ENCODE data around the gene F10. TPM values are rescaled to one million over a fixed set of nuclear protein-coding genes. Genes with fewer than 3 reads are reported as not detected.
"Not testable (repeated sequence)": the region's sequence is repeated elsewhere in the genome, so short reads cannot be mapped to it uniquely, and the experiment has no call there.

Gene F10
- polyA plus RNA-seq (2012; ENCODE audit: missing spikeins): not detected

DNA sequence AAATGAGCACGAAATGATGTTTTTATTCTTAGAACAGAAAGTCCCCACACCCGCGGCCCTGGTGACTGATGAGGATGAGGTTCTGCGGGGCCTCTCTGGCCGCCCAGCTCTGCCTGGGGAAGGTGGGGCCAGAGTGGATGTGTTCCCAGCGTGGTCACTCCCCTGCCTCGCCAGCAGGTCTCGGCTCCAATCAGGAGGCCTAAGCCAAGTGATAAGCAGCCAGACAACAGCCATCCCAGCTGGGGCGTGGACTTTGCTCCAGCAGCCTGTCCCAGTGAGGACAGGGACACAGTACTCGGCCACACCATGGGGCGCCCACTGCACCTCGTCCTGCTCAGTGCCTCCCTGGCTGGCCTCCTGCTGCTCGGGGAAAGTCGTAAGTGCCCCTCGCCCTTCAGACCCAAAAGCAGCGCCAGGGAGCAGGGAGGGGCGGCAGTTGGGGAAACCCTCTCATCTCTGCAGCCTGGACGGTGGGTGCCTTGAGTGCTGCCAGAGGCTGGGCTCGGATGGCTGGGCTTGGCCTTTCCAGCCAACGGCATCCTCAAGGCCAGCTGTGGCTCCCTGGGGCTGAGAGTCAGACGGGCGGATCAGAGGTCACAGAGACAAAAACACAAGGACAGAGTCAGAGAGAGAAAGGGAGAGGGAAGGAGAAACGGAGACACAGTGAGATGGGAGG lies at the start of gene F10:
Gene F10 (plus strand): TSS at position 250 of the 676 bp plus-strand sequence. CDS start 57 bp downstream, at position 307.
- FAIRE-seq: no peak

DNA sequence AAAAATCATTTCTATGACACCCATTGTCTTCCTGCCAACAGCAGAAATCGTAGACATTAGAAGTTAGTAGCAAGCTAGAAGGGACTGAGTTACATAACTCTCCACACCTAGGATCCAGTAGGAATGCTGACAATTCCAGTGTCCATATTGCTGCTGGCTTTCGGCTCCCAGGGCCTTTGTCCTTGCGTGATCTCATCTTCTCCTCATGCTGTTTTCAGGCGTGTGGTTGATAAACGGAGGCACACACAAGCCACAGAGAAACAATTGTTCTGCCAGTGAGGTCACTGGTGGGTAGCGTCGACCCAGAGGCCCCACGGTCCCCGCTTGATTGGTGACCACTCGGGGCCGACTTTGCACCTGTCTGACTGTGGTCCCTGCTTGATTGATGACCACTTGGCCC lies 48.7 kb upstream of the F10 start:
- no peak for FAIRE-seq
- DNase-seq (ENCODE audit: insufficient read length): no peak
- TF ChIP-seq POLR2AphosphoS5 (IDR thresholded peaks at IDR 0.05; ENCODE audit: low read depth, low read length) (no peak), TAF1 (IDR thresholded peaks at IDR 0.05; ENCODE audit: borderline replicate concordance, low read depth, low read length) (no peak), POLR2A (IDR thresholded peaks at IDR 0.05; ENCODE audit: low read depth, low read length) (no peak)

More for the DNA sequence above, at the start of gene F10:
- no peak for TF ChIP-seq POLR2A (IDR thresholded peaks at IDR 0.05; ENCODE audit: low read depth, low read length)
- no peak for TF ChIP-seq POLR2AphosphoS5 (IDR thresholded peaks at IDR 0.05; ENCODE audit: low read depth, low read length)
- TF ChIP-seq TAF1 (IDR thresholded peaks at IDR 0.05; ENCODE audit: borderline replicate concordance, low read depth, low read length): no peak
- no peak for DNase-seq (ENCODE audit: insufficient read length)

GRCh38 chr13:113074401-113074800 lies 48.2 kb upstream of the F10 start:
- no peak for FAIRE-seq
- TF ChIP-seq TAF1 (IDR thresholded peaks at IDR 0.05; ENCODE audit: borderline replicate concordance, low read depth, low read length) (no peak), POLR2AphosphoS5 (IDR thresholded peaks at IDR 0.05; ENCODE audit: low read depth, low read length) (no peak), POLR2A (IDR thresholded peaks at IDR 0.05; ENCODE audit: low read depth, low read length) (no peak)
- no peak for DNase-seq (ENCODE audit: insufficient read length)

DNA sequence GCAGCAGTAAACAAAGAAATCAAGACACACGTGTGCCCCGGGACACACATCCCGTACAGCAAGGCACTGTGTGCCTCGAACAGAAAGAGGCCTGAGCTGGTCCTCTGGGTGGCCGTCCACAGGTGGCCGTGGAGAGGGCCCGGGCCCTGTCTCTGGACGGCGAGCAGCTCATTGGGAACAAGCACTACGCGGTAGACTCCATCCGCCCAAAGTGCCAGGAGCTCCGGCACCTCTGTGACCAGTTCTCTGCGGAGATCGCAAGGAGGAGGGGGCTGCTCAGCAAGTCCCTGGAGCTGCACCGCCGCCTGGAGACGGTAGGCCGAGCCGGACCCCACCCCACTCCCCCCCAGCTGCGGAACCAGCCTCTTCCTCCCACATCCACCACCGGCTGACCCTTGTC lies 47.7 kb upstream of the F10 start:
- FAIRE-seq (no peak), DNase-seq (ENCODE audit: insufficient read length) (no peak)
- no peak for TF ChIP-seq TAF1 (IDR thresholded peaks at IDR 0.05; ENCODE audit: borderline replicate concordance, low read depth, low read length)
- TF ChIP-seq POLR2AphosphoS5 (IDR thresholded peaks at IDR 0.05; ENCODE audit: low read depth, low read length): no peak
- TF ChIP-seq POLR2A (IDR thresholded peaks at IDR 0.05; ENCODE audit: low read depth, low read length): no peak

GRCh38 chr13:113075711-113076110 lies 46.9 kb upstream of the F10 start:
- DNase-seq (ENCODE audit: insufficient read length) (no peak), FAIRE-seq (no peak)
- TF ChIP-seq POLR2AphosphoS5 (IDR thresholded peaks at IDR 0.05; ENCODE audit: low read depth, low read length): no peak

GRCh38 chr13:113076681-113077401 lies 45.8 kb upstream of the F10 start:
- FAIRE-seq (no peak), DNase-seq (ENCODE audit: insufficient read length) (no peak)
- no peak for TF ChIP-seq POLR2A (IDR thresholded peaks at IDR 0.05; ENCODE audit: low read depth, low read length)
- no peak for TF ChIP-seq TAF1 (IDR thresholded peaks at IDR 0.05; ENCODE audit: borderline replicate concordance, low read depth, low read length)
- no peak for TF ChIP-seq POLR2AphosphoS5 (IDR thresholded peaks at IDR 0.05; ENCODE audit: low read depth, low read length)

DNA sequence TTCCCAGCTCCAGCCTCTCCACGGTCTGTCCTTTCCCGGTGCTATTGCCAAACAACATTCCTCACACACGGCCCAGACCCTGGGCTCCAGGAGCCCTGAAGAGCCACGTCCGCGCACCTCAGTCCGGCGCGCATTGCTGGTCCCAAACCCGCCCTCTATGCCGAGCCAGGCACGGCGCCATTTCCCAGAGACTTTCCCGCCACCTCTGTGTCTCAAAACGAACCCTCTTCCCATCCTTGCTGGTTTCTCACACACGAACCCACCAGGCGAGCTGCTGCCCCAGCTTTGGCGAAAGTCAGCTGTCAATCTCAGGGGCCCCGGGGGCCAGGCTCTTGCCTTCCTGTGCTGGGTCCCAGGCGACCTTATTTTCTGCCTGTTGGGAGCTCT lies 45.0 kb upstream of the F10 start:
- FAIRE-seq (no peak), DNase-seq (ENCODE audit: insufficient read length) (no peak)
- no peak for TF ChIP-seq POLR2A (IDR thresholded peaks at IDR 0.05; ENCODE audit: low read depth, low read length)
- no peak for TF ChIP-seq POLR2AphosphoS5 (IDR thresholded peaks at IDR 0.05; ENCODE audit: low read depth, low read length)
- TF ChIP-seq TAF1 (IDR thresholded peaks at IDR 0.05; ENCODE audit: borderline replicate concordance, low read depth, low read length): no peak

DNA sequence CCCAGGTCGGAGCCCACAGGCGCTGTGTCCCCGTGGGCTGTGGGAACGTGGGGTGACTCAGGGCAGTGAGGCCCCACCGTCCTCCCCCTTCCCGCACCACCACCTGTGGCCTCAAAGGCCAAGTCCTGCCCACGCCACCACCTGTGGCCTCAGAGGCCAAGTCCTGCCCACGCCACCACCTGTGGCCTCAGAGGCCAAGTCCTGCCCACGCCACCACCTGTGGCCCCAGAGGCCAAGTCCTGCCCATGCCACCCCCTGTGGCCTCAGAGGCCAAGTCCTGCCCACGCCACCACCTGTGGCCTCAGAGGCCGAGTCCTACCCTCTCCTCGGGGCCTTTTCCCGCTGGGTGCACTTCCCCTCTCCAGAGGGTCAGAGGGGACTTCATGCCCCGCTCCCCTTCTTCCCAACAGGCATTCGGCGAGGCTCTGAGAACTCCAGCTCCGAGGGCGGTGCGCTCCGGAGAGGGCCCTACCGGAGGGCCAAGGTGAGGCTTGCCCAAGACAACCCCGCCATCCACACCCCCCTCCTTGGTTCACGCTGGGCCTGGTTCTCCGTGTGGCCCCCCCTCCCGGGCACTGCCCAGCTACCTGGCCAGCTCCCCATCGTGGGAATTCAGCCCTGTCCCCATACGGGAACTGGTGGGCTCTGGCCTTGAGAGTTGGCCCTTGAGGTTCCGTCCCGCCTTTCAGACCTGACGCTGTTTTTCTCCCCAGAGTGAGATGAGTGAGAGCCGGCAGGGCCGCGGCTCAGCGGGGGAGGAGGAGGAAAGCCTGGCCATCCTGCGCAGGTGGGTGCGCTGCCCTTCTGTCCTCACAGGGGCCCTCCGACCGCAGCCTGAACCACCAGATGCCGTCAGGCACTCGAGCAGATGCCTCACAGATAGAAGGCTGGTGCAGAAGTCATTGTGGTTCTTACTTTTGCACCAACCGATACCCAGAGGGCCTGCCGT lies 44.4 kb upstream of the F10 start:
- no peak for TF ChIP-seq POLR2A (IDR thresholded peaks at IDR 0.05; ENCODE audit: low read depth, low read length)
- TF ChIP-seq TAF1 (IDR thresholded peaks at IDR 0.05; ENCODE audit: borderline replicate concordance, low read depth, low read length): no peak
- no peak for TF ChIP-seq POLR2AphosphoS5 (IDR thresholded peaks at IDR 0.05; ENCODE audit: low read depth, low read length)
- DNase-seq (ENCODE audit: insufficient read length): no peak
- no peak for FAIRE-seq

- FAIRE-seq (no peak), DNase-seq (ENCODE audit: insufficient read length) (no peak)
- no peak for TF ChIP-seq POLR2AphosphoS5 (IDR thresholded peaks at IDR 0.05; ENCODE audit: low read depth, low read length)
These were observed 43.5 kb upstream of the F10 start for GRCh38 chr13:113078902-113079780.

- DNase-seq (ENCODE audit: insufficient read length); FAIRE-seq: not testable (repeated sequence)
These were observed 42.9 kb upstream of the F10 start for GRCh38 chr13:113079781-113080080.

DNA sequence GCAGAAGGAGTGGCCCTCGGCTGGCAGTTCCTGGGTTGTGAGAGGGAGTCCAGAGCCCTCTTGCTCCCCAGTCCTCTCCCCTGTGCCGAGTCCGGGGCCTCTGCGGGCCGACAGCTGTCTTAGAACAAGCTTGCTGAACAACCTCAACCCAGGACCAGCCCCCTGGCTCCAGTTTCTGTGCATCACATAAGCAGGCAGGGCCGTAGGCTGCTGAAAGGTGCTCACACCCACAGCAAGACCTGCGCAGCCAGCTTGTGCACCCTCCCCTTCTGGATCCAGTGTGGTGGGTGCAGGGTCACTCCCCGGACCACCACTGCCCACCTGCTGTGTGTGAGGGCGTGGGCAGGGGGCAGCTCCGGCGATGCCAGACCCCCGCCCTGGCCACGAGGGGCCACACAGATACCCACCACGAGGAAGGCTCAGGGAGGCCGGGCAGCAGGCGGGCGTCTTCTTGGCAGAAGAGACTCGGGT lies 42.2 kb upstream of the F10 start:
- FAIRE-seq: no peak
- TF ChIP-seq POLR2A (IDR thresholded peaks at IDR 0.05; ENCODE audit: low read depth, low read length): no peak
- TF ChIP-seq POLR2AphosphoS5 (IDR thresholded peaks at IDR 0.05; ENCODE audit: low read depth, low read length): no peak
- TF ChIP-seq TAF1 (IDR thresholded peaks at IDR 0.05; ENCODE audit: borderline replicate concordance, low read depth, low read length): no peak
- DNase-seq (ENCODE audit: insufficient read length): no peak
